ENCODE results near the gene ESD.

- TF ChIP-seq CTCF (IDR thresholded peaks at IDR 0.05) (no peak), POLR2A (IDR thresholded peaks at IDR 0.05) (no peak)
Observed at GRCh38 chr13:46797501-46798237, 708 bp upstream of the ESD start.
